GM12878 (cell line): ENCODE results near the gene CAMKK2. TPM values are rescaled to one million over a fixed set of nuclear protein-coding genes. Genes with fewer than 3 reads are reported as not detected.

Source experiments
- ATAC-seq: fragments of 200-7000 bp; cut with Tn5 transposase; 3 replicates; pipeline ENCODE4 v1.9.1; 2020; ENCODE audit warnings: mild to moderate bottlenecking, moderate library complexity
- BruUV-seq: library from RNA; stranded (reverse); fragments of 400-500 nt; replicated peaks from 2 replicates; lab custom pipeline; 2021; lab: Mats Ljungman, UMichigan
- CTCF ChIA-PET: fragments of 300-600 bp; sonication (Branson Sonifier 250); formaldehyde crosslinking; extraction: SDS; loops from one replicate; lab custom pipeline; 2021; ENCODE audit warnings: inconsistent platforms; lab: Yijun Ruan, JAX
- POLR2A ChIA-PET: fragments of 350-600 bp; formaldehyde crosslinking; extraction: SDS; loops from one replicate; lab custom pipeline; 2021; ENCODE audit warnings: inconsistent platforms; lab: Charles Lee
- RAD21 ChIA-PET: fragments of 300-600 bp; sonication (Branson Sonifier 250); formaldehyde crosslinking; loops from one replicate; lab custom pipeline; 2023; ENCODE audit warnings: antibody characterized with exemption; ENCODE audit not compliant: unreplicated experiment; lab: Charles Lee
- SMC1A ChIA-PET: fragments of 300-600 bp; sonication (Branson Sonifier 250); formaldehyde crosslinking; loops from one replicate; lab custom pipeline; 2023; ENCODE audit not compliant: unreplicated experiment, uncharacterized antibody; lab: Charles Lee
- DNase-seq: peaks from one replicate; pipeline ENCODE4 v3.0.0-alpha.2; 2011; ENCODE audit warnings: low read depth, low spot score
- FAIRE-seq: peaks from 3 replicates; lab custom pipeline; 2011; peaks lifted over from hg19 to GRCh38; lab: Jason Lieb, UNC
- H2AFZ ChIP-seq: 2 replicates; pipeline ENCODE4 v1.6.0; 2011; ENCODE audit warnings: low read depth, low read length, control low read depth; ENCODE audit not compliant: control insufficient read depth
- H3K27ac ChIP-seq: 2 replicates; pipeline ENCODE4 v1.5.1; 2011; ENCODE audit warnings: control low read depth; ENCODE audit not compliant: control insufficient read depth, insufficient read depth
- H3K27me3 ChIP-seq, 2 experiments: replicated peaks in 1 of 2; 2 replicates each; pipeline versions ENCODE4 v1.6.0 to v1.6.1; 2011; ENCODE audit warnings: low read length in 1 of 2; ENCODE audit not compliant: control insufficient read depth in 2 of 2, insufficient read depth in 2 of 2
- H3K36me3 ChIP-seq, 2 experiments: 2 replicates each; pipeline ENCODE4 v1.5.1; 2011; ENCODE audit warnings: low read length in 1 of 2; ENCODE audit not compliant: control insufficient read depth in 2 of 2, insufficient read depth in 2 of 2
- H3K4me1 ChIP-seq: 2 replicates; pipeline ENCODE4 v1.6.1; 2011; ENCODE audit warnings: mild to moderate bottlenecking, low read length, moderate library complexity, mixed read lengths; ENCODE audit not compliant: control insufficient read depth, insufficient read depth
- H3K4me2 ChIP-seq: 2 replicates; pipeline ENCODE4 v1.6.0; 2011; ENCODE audit warnings: control low read depth; ENCODE audit not compliant: control insufficient read depth, insufficient read depth
- H3K4me3 ChIP-seq: fragments of 200-600 bp; sonication (generic); 2 replicates; pipeline ENCODE4 v1.5.1; 2016
- H3K79me2 ChIP-seq: 2 replicates; pipeline ENCODE4 v1.6.0; 2011; ENCODE audit warnings: low read length; ENCODE audit not compliant: control insufficient read depth, insufficient read depth
- H3K9ac ChIP-seq: 2 replicates; pipeline ENCODE4 v1.8.0; 2011; ENCODE audit warnings: low read length, control low read depth, mixed read lengths; ENCODE audit not compliant: control insufficient read depth, insufficient read depth
- H3K9me3 ChIP-seq: replicated peaks from 3 replicates; pipeline ENCODE4 v1.5.1; 2011; ENCODE audit warnings: mild to moderate bottlenecking, low read length; ENCODE audit not compliant: control insufficient read depth, insufficient read depth
- H4K20me1 ChIP-seq: 2 replicates; pipeline ENCODE4 v1.6.0; 2011; ENCODE audit not compliant: control insufficient read depth, insufficient read depth
- ASH2L ChIP-seq: fragments of 300-600, 200-600 bp; sonication (generic); IDR thresholded peaks from 2 replicates; pipeline ENCODE4 v1.6.1; 2017; ENCODE audit warnings: low read depth, mild to moderate bottlenecking, borderline replicate concordance
- BCL11A ChIP-seq: IDR thresholded peaks from 2 replicates; pipeline ENCODE4 v1.6.1; 2011; ENCODE audit warnings: low read depth, low read length
- BCLAF1 ChIP-seq: fragments of 450-650 bp; IDR thresholded peaks from 2 replicates; pipeline ENCODE4 v1.6.1; 2017; ENCODE audit warnings: antibody characterized with exemption, mild to moderate bottlenecking, moderate library complexity
- CHD4 ChIP-seq: fragments of 200-600 bp; sonication (generic); IDR thresholded peaks from 2 replicates; pipeline ENCODE4 v1.6.1; 2016; ENCODE audit warnings: mild to moderate bottlenecking
- CUX1 ChIP-seq: IDR thresholded peaks from 2 replicates; pipeline ENCODE4 v1.6.1; 2012; ENCODE audit warnings: improper control_type of control experiment, low read depth, low read length; ENCODE audit not compliant: insufficient replicate concordance
- IRF4 ChIP-seq: IDR thresholded peaks from 2 replicates; pipeline ENCODE4 v1.6.1; 2011; ENCODE audit warnings: low read depth, low read length
- MEF2B ChIP-seq: fragments of 450-650 bp; IDR thresholded peaks from 2 replicates; pipeline ENCODE4 v1.6.1; 2018; ENCODE audit warnings: mild to moderate bottlenecking, moderate library complexity; ENCODE audit not compliant: partially characterized antibody, poor library complexity, severe bottlenecking
- MXI1 ChIP-seq: fragments of 150-350 bp; IDR thresholded peaks from 2 replicates; pipeline ENCODE4 v1.6.1; 2011; ENCODE audit warnings: low read depth, mild to moderate bottlenecking, inconsistent platforms, low read length, improper control_type of control experiment
- MYB ChIP-seq: fragments of 150-350 bp; IDR thresholded peaks from 2 replicates; pipeline ENCODE4 v1.6.1; 2014; ENCODE audit warnings: mild to moderate bottlenecking, low read depth, low read length, borderline replicate concordance
- NFYA ChIP-seq: IDR thresholded peaks from 2 replicates; pipeline ENCODE4 v1.6.1; 2011; ENCODE audit warnings: low read depth, mild to moderate bottlenecking, low read length, improper control_type of control experiment, borderline replicate concordance
- PAX8 ChIP-seq: fragments of 450-650 bp; IDR thresholded peaks from 2 replicates; pipeline ENCODE4 v1.6.1; 2017; ENCODE audit warnings: mild to moderate bottlenecking, moderate library complexity
- TCF7 ChIP-seq: IDR thresholded peaks from 2 replicates; pipeline ENCODE4 v1.6.1; 2014; ENCODE audit warnings: antibody characterized with exemption, borderline replicate concordance
- WRNIP1 ChIP-seq: IDR thresholded peaks from 2 replicates; pipeline ENCODE4 v1.6.1; 2011; ENCODE audit warnings: low read depth, low read length, improper control_type of control experiment, borderline replicate concordance
- ZNF274 ChIP-seq: IDR thresholded peaks from one replicate; pipeline ENCODE4 v1.8.0; 2011; ENCODE audit not compliant: insufficient read length, insufficient read depth
- ZSCAN29 ChIP-seq: fragments of 450-650 bp; IDR thresholded peaks from 2 replicates; pipeline ENCODE4 v1.6.1; 2017; ENCODE audit warnings: mild to moderate bottlenecking, moderate library complexity
- WGBS: methylation state at CpG from one replicate; pipeline ENCODE4 v1.1.6; 2016; ENCODE audit warnings: low lambda C conversion rate; ENCODE audit not compliant: insufficient replicate concordance, insufficient coverage; ENCODE audit errors: missing lambda C conversion rate; 5-methylcytosine and 5-hydroxymethylcytosine counted together
- in situ Hi-C: fragments of 300-500 bp; cut with MboI; formaldehyde crosslinking; loops from 9 replicates; pipeline ENCODE4 v1.14.3; 2018; ENCODE audit warnings: mixed read lengths
- intact Hi-C: fragments of 100-400 bp; cut with micrococcal nuclease; formaldehyde crosslinking; loops from one replicate; pipeline ENCODE4 v1.14.2; 2022; ENCODE audit not compliant: unreplicated experiment
- polyA plus RNA-seq, 11 experiments: library from polyadenylated mRNA; depleted of rRNA in 4 of 11; unstranded in 6 of 11; stranded (reverse) in 5 of 11; fragments of >200 nt; fragmentation: Nextera tagmentation in 4 of 11; fragmentation: Illumina TruSeq in 1 of 11; extraction: Ambion mirVana in 4 of 11; extraction: Trizol in 1 of 11; gene quantifications; 1 replicate in 1 of 11; 2 replicates in 10 of 11; pipeline versions ENCODE4 v1.2.1 to v1.2.3, GENCODE V29; 2011 to 2016; ENCODE audit warnings: inconsistent platforms in 2 of 11, missing spikeins in 2 of 11, low read depth in 1 of 11
- total RNA-seq, 4 experiments: library from RNA; depleted of rRNA in 3 of 4; stranded (reverse); fragments of >200 nt in 3 of 4; fragmentation: Illumina TruSeq in 1 of 4; extraction: Trizol in 1 of 4; gene quantifications; 2 replicates each; pipeline versions ENCODE4 v1.2.1 to v1.2.3, GENCODE V29; 2013 to 2021

The CAMKK2 gene
- total and polyA plus RNA-seq, 10 of the 15 experiments (the other 5 are each of a cell fraction or from before 2014, with no cell fraction given), result 5.2 to 40.6 (median 26.6) TPM

- Histone ChIP-seq H3K4me3 (no peak overlapping the region), H2AFZ (no peak overlapping the region), H3K79me2 (no peaks in the 10 kb centered on the region), H3K4me1 (no peaks in the 10 kb centered on the region), H4K20me1 (no peaks in the 10 kb centered on the region), H3K36me3 (no peaks in the 10 kb centered on the region), H3K4me2 (no peak overlapping the region), H3K27me3 (no peaks in the 10 kb centered on the region), H3K9ac (no peak overlapping the region), H3K27ac (no peak overlapping the region), H3K9me3 (no peaks in the 10 kb centered on the region)
- intact Hi-C loops, result no loop called here
- in situ Hi-C loops, result no loop called here
- POLR2A ChIA-PET, result interaction anchor here (0.6 kb wide), 1 partner anchor 202 kb away, joined by 6 read pairs; no protein-coding TSS in a partner anchor
- BruUV-seq, result no TSS peak
- FAIRE-seq (no peak), ATAC-seq (no peak), DNase-seq (no peak)
- SMC1A ChIA-PET, result no interaction called here
- CTCF ChIA-PET, result no interaction called here
- WGBS, result 66% methylated on average over 14 of the region's 14 CpGs
- RAD21 ChIA-PET, result no interaction called here
- TF ChIP-seq WRNIP1 (no peak), TCF7 (no peak), BCLAF1 (no peak), IRF4 (no peak), ZNF274 (no peak), BCL11A (no peak), ZSCAN29 (no peak), MXI1 (no peak), MYB (no peak), PAX8 (no peak), NFYA (no peak), MEF2B (no peak), CHD4 (no peak), CUX1 (no peak), ASH2L (no peak)
Measured at GRCh38 chr12:121202407-121203355, 93.8 kb downstream of the CAMKK2 start.
